Ishikawa (cell line): ENCODE results near the gene GOLGA6L9.

Source experiments
- EGR1 ChIP-seq: IDR thresholded peaks from 2 replicates; pipeline ENCODE4 v1.6.1; 2012
- EP300 ChIP-seq: IDR thresholded peaks from 2 replicates; pipeline ENCODE4 v1.6.1; 2012; ENCODE audit warnings: borderline replicate concordance
- NFIC ChIP-seq: IDR thresholded peaks from 2 replicates; pipeline ENCODE4 v1.6.1; 2012
- RAD21 ChIP-seq: IDR thresholded peaks from 2 replicates; pipeline ENCODE4 v1.6.1; 2012; ENCODE audit warnings: low read depth
- TEAD4 ChIP-seq: IDR thresholded peaks from 2 replicates; pipeline ENCODE4 v1.6.1; 2012
- YY1 ChIP-seq: IDR thresholded peaks from 2 replicates; pipeline ENCODE4 v1.6.1; 2012; ENCODE audit warnings: low read depth
- ZBTB7A ChIP-seq: IDR thresholded peaks from 2 replicates; pipeline ENCODE4 v1.6.1; 2012; ENCODE audit warnings: low read depth
- TF ChIP-seq, protein P1 (sequence below): IDR thresholded peaks from 2 replicates; pipeline ENCODE4 v1.6.1; 2012

GRCh38 chr15:82398785-82399184 is 30.8 kb upstream of the GOLGA6L9 start:
- TF ChIP-seq YY1 (no peak), TEAD4 (no peak), NFIC (no peak), RAD21 (no peak), EGR1 (no peak), ZBTB7A (no peak), EP300 (no peak)
- TF ChIP-seq, protein P1, sequence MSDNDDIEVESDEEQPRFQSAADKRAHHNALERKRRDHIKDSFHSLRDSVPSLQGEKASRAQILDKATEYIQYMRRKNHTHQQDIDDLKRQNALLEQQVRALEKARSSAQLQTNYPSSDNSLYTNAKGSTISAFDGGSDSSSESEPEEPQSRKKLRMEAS: no peak
